ENCODE measurements around the gene FCHO1.

- TF ChIP-seq CTCF (IDR thresholded peaks at IDR 0.05; ENCODE audit: low read depth, low read length) (no peak), POLR2A (IDR thresholded peaks at IDR 0.05; ENCODE audit: extremely low read depth, insufficient read length) (no peak), MAX (IDR thresholded peaks at IDR 0.05; ENCODE audit: low read depth, low read length) (no peak), MYC (IDR thresholded peaks at IDR 0.05; ENCODE audit: low read depth, low read length) (no peak)
Measured at GRCh38 chr19:17748884-17749638, 2.2 kb upstream of the FCHO1 start.
